Panc1 (cell line): ENCODE results near the gene DNAH7. TPM values are rescaled to one million over a fixed set of nuclear protein-coding genes. Genes with fewer than 3 reads are reported as not detected.

Experiments used
- ATAC-seq: fragments of 200-7000 bp; cut with Tn5 transposase; 2 replicates; pipeline ENCODE4 v1.9.1; 2020; ENCODE audit warnings: mild to moderate bottlenecking, moderate library complexity
- BruUV-seq: library from RNA; stranded (reverse); fragments of 400-500 nt; replicated peaks from 2 replicates; lab custom pipeline; 2021; lab: Mats Ljungman, UMichigan
- CTCF ChIA-PET: fragments of 300-600 bp; sonication (Branson Sonifier 250); formaldehyde crosslinking; loops from one replicate; lab custom pipeline; 2022; ENCODE audit warnings: antibody characterized with exemption; lab: Charles Lee
- POLR2A ChIA-PET: fragments of 300-600 bp; sonication (Branson Sonifier 250); formaldehyde crosslinking; loops from one replicate; lab custom pipeline; 2022; ENCODE audit warnings: antibody characterized with exemption; lab: Charles Lee
- DNase-seq: peaks from one replicate; pipeline ENCODE4 v3.0.0-alpha.2; 2010; ENCODE audit warnings: low read depth, low spot score
- H3K27ac ChIP-seq: 2 replicates; pipeline ENCODE4 v1.5.1; 2011; ENCODE audit warnings: mild to moderate bottlenecking, low read length, inconsistent platforms
- H3K27me3 ChIP-seq: fragments of 200-500 bp; sonication (Bioruptor generic); 2 replicates; pipeline ENCODE4 v1.6.0; 2014; ENCODE audit warnings: low read length, inconsistent platforms; ENCODE audit not compliant: control insufficient read depth, insufficient read depth
- H3K36me3 ChIP-seq: fragments of 200-500 bp; sonication (Bioruptor generic); 2 replicates; pipeline ENCODE4 v1.5.1; 2014; ENCODE audit warnings: inconsistent platforms, mild to moderate bottlenecking, low read length, moderate library complexity; ENCODE audit not compliant: control insufficient read depth, insufficient read depth
- H3K4me1 ChIP-seq: 2 replicates; pipeline ENCODE4 v1.5.1; 2011; ENCODE audit warnings: inconsistent platforms, mild to moderate bottlenecking, low read length, moderate library complexity; ENCODE audit not compliant: control insufficient read depth, insufficient read depth
- H3K4me3 ChIP-seq, 2 experiments: 2 replicates each; pipeline ENCODE4 v1.5.1; 2011 to 2012; ENCODE audit warnings: low read depth in 2 of 2, low read length in 2 of 2, mild to moderate bottlenecking in 2 of 2, inconsistent platforms in 1 of 2, moderate library complexity in 1 of 2
- H3K9me3 ChIP-seq: fragments of 200-500 bp; sonication (Bioruptor generic); 2 replicates; pipeline ENCODE4 v1.5.1; 2014; ENCODE audit warnings: low read depth, mild to moderate bottlenecking, inconsistent platforms, low read length, moderate library complexity; ENCODE audit not compliant: control insufficient read depth, insufficient read depth
- POLR2AphosphoS5 ChIP-seq: IDR thresholded peaks from 2 replicates; pipeline ENCODE4 v1.6.1; 2012; ENCODE audit warnings: mild to moderate bottlenecking, low read depth, low read length, moderate library complexity
- SIN3A ChIP-seq: IDR thresholded peaks from 2 replicates; pipeline ENCODE4 v1.6.1; 2012; ENCODE audit warnings: low read depth, mild to moderate bottlenecking, low read length, moderate library complexity, borderline replicate concordance; ENCODE audit not compliant: insufficient read depth
- TCF7L2 ChIP-seq: IDR thresholded peaks from 2 replicates; pipeline ENCODE4 v1.6.1; 2011; ENCODE audit warnings: mild to moderate bottlenecking, low read depth, low read length, inconsistent platforms
- in situ Hi-C: cut with HindIII; loops from 2 replicates; pipeline ENCODE4 v1.10.0; 2016; ENCODE audit warnings: low sequenced_read_pairs, low pct_unique_long_range_greater_than_20kb
- intact Hi-C: fragments of 100-400 bp; cut with micrococcal nuclease; formaldehyde crosslinking; loops from one replicate; pipeline ENCODE4 v1.10.0; 2022; ENCODE audit not compliant: unreplicated experiment
- total RNA-seq: library from RNA; stranded (reverse); gene quantifications from one replicate; pipeline ENCODE4 v1.2.1, GENCODE V29; 2021; ENCODE audit not compliant: unreplicated experiment
- TF ChIP-seq, protein P1 (sequence below), 2 experiments: IDR thresholded peaks; 2 replicates each; pipeline ENCODE4 v1.6.1; 2011 to 2012; ENCODE audit warnings: low read depth in 2 of 2, control low read depth in 1 of 2, low read length in 1 of 2, mild to moderate bottlenecking in 1 of 2, moderate library complexity in 1 of 2; ENCODE audit not compliant: insufficient read depth in 1 of 2
- TF ChIP-seq, protein P2 (sequence below): fragments of 450-650 bp; IDR thresholded peaks from 2 replicates; pipeline ENCODE4 v1.5.1; 2017; ENCODE audit warnings: mild to moderate bottlenecking

The DNAH7 gene
- total RNA-seq, 1 experiment from 2014 or later: 0.98 TPM

DNA sequence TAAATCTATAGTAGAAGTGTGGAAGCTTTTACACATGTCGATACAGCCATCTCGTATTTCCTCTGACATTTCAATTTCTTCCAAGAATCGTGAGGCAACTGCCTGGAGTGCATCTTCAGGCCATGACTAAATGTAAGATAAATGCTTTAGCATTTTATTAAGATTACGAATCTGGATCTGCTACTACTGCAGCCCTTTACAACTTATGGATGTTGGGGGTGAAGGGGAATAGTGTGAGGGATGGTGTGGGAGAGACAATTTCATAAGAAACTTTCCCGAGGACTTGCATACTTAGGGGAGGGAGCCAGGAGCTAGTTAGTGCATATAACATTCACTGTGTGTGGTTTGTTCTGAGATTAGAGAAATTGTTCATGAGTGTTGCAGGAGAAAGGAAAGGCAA, 206.8 kb downstream of the DNAH7 start:
- Histone ChIP-seq H3K27ac (no peak overlapping the region), H3K4me1 (no peaks in the 10 kb centered on the region), H3K27me3 (no peaks in the 10 kb centered on the region), H3K9me3 (no peaks in the 10 kb centered on the region), H3K36me3 (no peaks in the 10 kb centered on the region; the same call in 1 of the 2 replicates), H3K4me3 (no peak overlapping the region)
- TF ChIP-seq, protein P1, sequence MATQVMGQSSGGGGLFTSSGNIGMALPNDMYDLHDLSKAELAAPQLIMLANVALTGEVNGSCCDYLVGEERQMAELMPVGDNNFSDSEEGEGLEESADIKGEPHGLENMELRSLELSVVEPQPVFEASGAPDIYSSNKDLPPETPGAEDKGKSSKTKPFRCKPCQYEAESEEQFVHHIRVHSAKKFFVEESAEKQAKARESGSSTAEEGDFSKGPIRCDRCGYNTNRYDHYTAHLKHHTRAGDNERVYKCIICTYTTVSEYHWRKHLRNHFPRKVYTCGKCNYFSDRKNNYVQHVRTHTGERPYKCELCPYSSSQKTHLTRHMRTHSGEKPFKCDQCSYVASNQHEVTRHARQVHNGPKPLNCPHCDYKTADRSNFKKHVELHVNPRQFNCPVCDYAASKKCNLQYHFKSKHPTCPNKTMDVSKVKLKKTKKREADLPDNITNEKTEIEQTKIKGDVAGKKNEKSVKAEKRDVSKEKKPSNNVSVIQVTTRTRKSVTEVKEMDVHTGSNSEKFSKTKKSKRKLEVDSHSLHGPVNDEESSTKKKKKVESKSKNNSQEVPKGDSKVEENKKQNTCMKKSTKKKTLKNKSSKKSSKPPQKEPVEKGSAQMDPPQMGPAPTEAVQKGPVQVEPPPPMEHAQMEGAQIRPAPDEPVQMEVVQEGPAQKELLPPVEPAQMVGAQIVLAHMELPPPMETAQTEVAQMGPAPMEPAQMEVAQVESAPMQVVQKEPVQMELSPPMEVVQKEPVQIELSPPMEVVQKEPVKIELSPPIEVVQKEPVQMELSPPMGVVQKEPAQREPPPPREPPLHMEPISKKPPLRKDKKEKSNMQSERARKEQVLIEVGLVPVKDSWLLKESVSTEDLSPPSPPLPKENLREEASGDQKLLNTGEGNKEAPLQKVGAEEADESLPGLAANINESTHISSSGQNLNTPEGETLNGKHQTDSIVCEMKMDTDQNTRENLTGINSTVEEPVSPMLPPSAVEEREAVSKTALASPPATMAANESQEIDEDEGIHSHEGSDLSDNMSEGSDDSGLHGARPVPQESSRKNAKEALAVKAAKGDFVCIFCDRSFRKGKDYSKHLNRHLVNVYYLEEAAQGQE (IDR thresholded peaks at IDR 0.05; ENCODE audit: insufficient read depth in 1 of 2, low read depth in 2 of 2, low read length in 1 of 2): no peak
- TF ChIP-seq TCF7L2: no peak
- no peak for TF ChIP-seq SIN3A
- TF ChIP-seq, protein P2, sequence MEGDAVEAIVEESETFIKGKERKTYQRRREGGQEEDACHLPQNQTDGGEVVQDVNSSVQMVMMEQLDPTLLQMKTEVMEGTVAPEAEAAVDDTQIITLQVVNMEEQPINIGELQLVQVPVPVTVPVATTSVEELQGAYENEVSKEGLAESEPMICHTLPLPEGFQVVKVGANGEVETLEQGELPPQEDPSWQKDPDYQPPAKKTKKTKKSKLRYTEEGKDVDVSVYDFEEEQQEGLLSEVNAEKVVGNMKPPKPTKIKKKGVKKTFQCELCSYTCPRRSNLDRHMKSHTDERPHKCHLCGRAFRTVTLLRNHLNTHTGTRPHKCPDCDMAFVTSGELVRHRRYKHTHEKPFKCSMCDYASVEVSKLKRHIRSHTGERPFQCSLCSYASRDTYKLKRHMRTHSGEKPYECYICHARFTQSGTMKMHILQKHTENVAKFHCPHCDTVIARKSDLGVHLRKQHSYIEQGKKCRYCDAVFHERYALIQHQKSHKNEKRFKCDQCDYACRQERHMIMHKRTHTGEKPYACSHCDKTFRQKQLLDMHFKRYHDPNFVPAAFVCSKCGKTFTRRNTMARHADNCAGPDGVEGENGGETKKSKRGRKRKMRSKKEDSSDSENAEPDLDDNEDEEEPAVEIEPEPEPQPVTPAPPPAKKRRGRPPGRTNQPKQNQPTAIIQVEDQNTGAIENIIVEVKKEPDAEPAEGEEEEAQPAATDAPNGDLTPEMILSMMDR: no peak
- no peak for TF ChIP-seq POLR2AphosphoS5
- in situ Hi-C loops: no loop called here
- BruUV-seq: no TSS peak
- ChIA-PET POLR2A (no interaction called here), CTCF (no interaction called here)
- DNase-seq (no peak), ATAC-seq (no peak)
- intact Hi-C loops: no loop called here

DNA sequence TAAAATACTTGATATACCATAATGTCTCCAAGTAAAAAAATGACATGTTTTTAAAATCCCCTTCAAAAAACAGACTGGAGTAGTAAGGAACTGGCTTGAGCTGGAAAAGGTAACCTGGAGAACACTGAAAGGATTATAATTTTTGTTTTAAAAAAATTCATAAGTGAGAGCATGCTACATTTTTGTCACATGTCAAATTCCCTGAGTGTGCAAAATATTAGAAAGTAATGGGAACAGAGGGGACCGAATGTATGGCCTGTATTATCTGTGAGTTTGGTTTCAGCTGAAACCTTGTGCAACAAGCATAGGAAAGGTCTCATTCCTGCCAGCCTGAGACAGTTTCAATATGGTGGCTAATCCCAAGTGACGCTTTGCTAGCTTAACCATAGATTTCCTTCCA, 209.1 kb downstream of the DNAH7 start:
- H3K36me3 ChIP-seq: no peaks in the 10 kb centered on the region; the same call in 1 of the 2 replicates
- TF ChIP-seq, protein P1 (IDR thresholded peaks at IDR 0.05; ENCODE audit: insufficient read depth in 1 of 2, low read depth in 2 of 2, low read length in 1 of 2): no peak
- TF ChIP-seq POLR2AphosphoS5 (no peak), SIN3A (no peak), TCF7L2 (no peak)
- TF ChIP-seq, protein P2: no peak
- in situ Hi-C loops (no loop called here), intact Hi-C loops (no loop called here)
- no peak overlapping the region for H3K4me3 ChIP-seq
- DNase-seq (no peak), ATAC-seq (no peak)
- H3K4me1 ChIP-seq: no peaks in the 10 kb centered on the region
- no peaks in the 10 kb centered on the region for H3K27me3 ChIP-seq
- CTCF ChIA-PET: no interaction called here
- POLR2A ChIA-PET: no interaction called here
- no TSS peak for BruUV-seq
- H3K27ac ChIP-seq: no peak overlapping the region
- no peaks in the 10 kb centered on the region for H3K9me3 ChIP-seq
